GM12878 (cell line): Measurements from ENCODE around the gene ESYT3. TPM values are rescaled to one million over a fixed set of nuclear protein-coding genes. Genes with fewer than 3 reads are reported as not detected.
A peak's percentile ranks its signal among the peaks of the same experiment; 100 is the strongest.
"Not testable (repeated sequence)": the region's sequence is repeated elsewhere in the genome, so short reads cannot be mapped to it uniquely, and the experiment has no call there.

Experiments used
- ATAC-seq: fragments of 200-7000 bp; cut with Tn5 transposase; 3 replicates; pipeline ENCODE4 v1.9.1; 2020; ENCODE audit warnings: mild to moderate bottlenecking, moderate library complexity
- BruUV-seq: library from RNA; stranded (reverse); fragments of 400-500 nt; replicated peaks from 2 replicates; lab custom pipeline; 2021; lab: Mats Ljungman, UMichigan
- CTCF ChIA-PET: fragments of 300-600 bp; sonication (Branson Sonifier 250); formaldehyde crosslinking; extraction: SDS; loops from one replicate; lab custom pipeline; 2021; ENCODE audit warnings: inconsistent platforms; lab: Yijun Ruan, JAX
- POLR2A ChIA-PET: fragments of 350-600 bp; formaldehyde crosslinking; extraction: SDS; loops from one replicate; lab custom pipeline; 2021; ENCODE audit warnings: inconsistent platforms; lab: Charles Lee
- RAD21 ChIA-PET: fragments of 300-600 bp; sonication (Branson Sonifier 250); formaldehyde crosslinking; loops from one replicate; lab custom pipeline; 2023; ENCODE audit warnings: antibody characterized with exemption; ENCODE audit not compliant: unreplicated experiment; lab: Charles Lee
- SMC1A ChIA-PET: fragments of 300-600 bp; sonication (Branson Sonifier 250); formaldehyde crosslinking; loops from one replicate; lab custom pipeline; 2023; ENCODE audit not compliant: unreplicated experiment, uncharacterized antibody; lab: Charles Lee
- DNase-seq: peaks from one replicate; pipeline ENCODE4 v3.0.0-alpha.2; 2011; ENCODE audit warnings: low read depth, low spot score
- FAIRE-seq: peaks from 3 replicates; lab custom pipeline; 2011; peaks lifted over from hg19 to GRCh38; lab: Jason Lieb, UNC
- H2AFZ ChIP-seq: 2 replicates; pipeline ENCODE4 v1.6.0; 2011; ENCODE audit warnings: low read depth, low read length, control low read depth; ENCODE audit not compliant: control insufficient read depth
- H3K27ac ChIP-seq: 2 replicates; pipeline ENCODE4 v1.5.1; 2011; ENCODE audit warnings: control low read depth; ENCODE audit not compliant: control insufficient read depth, insufficient read depth
- H3K27me3 ChIP-seq, 2 experiments: replicated peaks in 1 of 2; 2 replicates each; pipeline versions ENCODE4 v1.6.0 to v1.6.1; 2011; ENCODE audit warnings: low read length in 1 of 2; ENCODE audit not compliant: control insufficient read depth in 2 of 2, insufficient read depth in 2 of 2
- H3K36me3 ChIP-seq, 2 experiments: 2 replicates each; pipeline ENCODE4 v1.5.1; 2011; ENCODE audit warnings: low read length in 1 of 2; ENCODE audit not compliant: control insufficient read depth in 2 of 2, insufficient read depth in 2 of 2
- H3K4me1 ChIP-seq: 2 replicates; pipeline ENCODE4 v1.6.1; 2011; ENCODE audit warnings: mild to moderate bottlenecking, low read length, moderate library complexity, mixed read lengths; ENCODE audit not compliant: control insufficient read depth, insufficient read depth
- H3K4me2 ChIP-seq: 2 replicates; pipeline ENCODE4 v1.6.0; 2011; ENCODE audit warnings: control low read depth; ENCODE audit not compliant: control insufficient read depth, insufficient read depth
- H3K4me3 ChIP-seq: fragments of 200-600 bp; sonication (generic); 2 replicates; pipeline ENCODE4 v1.5.1; 2016
- H3K79me2 ChIP-seq: 2 replicates; pipeline ENCODE4 v1.6.0; 2011; ENCODE audit warnings: low read length; ENCODE audit not compliant: control insufficient read depth, insufficient read depth
- H3K9ac ChIP-seq: 2 replicates; pipeline ENCODE4 v1.8.0; 2011; ENCODE audit warnings: low read length, control low read depth, mixed read lengths; ENCODE audit not compliant: control insufficient read depth, insufficient read depth
- H3K9me3 ChIP-seq: replicated peaks from 3 replicates; pipeline ENCODE4 v1.5.1; 2011; ENCODE audit warnings: mild to moderate bottlenecking, low read length; ENCODE audit not compliant: control insufficient read depth, insufficient read depth
- H4K20me1 ChIP-seq: 2 replicates; pipeline ENCODE4 v1.6.0; 2011; ENCODE audit not compliant: control insufficient read depth, insufficient read depth
- BCL11A ChIP-seq: IDR thresholded peaks from 2 replicates; pipeline ENCODE4 v1.6.1; 2011; ENCODE audit warnings: low read depth, low read length
- PKNOX1 ChIP-seq: fragments of 450-650 bp; IDR thresholded peaks from 2 replicates; pipeline ENCODE4 v1.6.1; 2016; ENCODE audit warnings: mild to moderate bottlenecking
- WGBS: methylation state at CpG from one replicate; pipeline ENCODE4 v1.1.6; 2016; ENCODE audit warnings: low lambda C conversion rate; ENCODE audit not compliant: insufficient replicate concordance, insufficient coverage; ENCODE audit errors: missing lambda C conversion rate; 5-methylcytosine and 5-hydroxymethylcytosine counted together
- in situ Hi-C: fragments of 300-500 bp; cut with MboI; formaldehyde crosslinking; loops from 9 replicates; pipeline ENCODE4 v1.14.3; 2018; ENCODE audit warnings: mixed read lengths
- intact Hi-C: fragments of 100-400 bp; cut with micrococcal nuclease; formaldehyde crosslinking; loops from one replicate; pipeline ENCODE4 v1.14.2; 2022; ENCODE audit not compliant: unreplicated experiment
- polyA plus RNA-seq, 11 experiments: library from polyadenylated mRNA; depleted of rRNA in 4 of 11; unstranded in 6 of 11; stranded (reverse) in 5 of 11; fragments of >200 nt; fragmentation: Nextera tagmentation in 4 of 11; fragmentation: Illumina TruSeq in 1 of 11; extraction: Ambion mirVana in 4 of 11; extraction: Trizol in 1 of 11; gene quantifications; 1 replicate in 1 of 11; 2 replicates in 10 of 11; pipeline versions ENCODE4 v1.2.1 to v1.2.3, GENCODE V29; 2011 to 2016; ENCODE audit warnings: inconsistent platforms in 2 of 11, missing spikeins in 2 of 11, low read depth in 1 of 11
- total RNA-seq, 4 experiments: library from RNA; depleted of rRNA in 3 of 4; stranded (reverse); fragments of >200 nt in 3 of 4; fragmentation: Illumina TruSeq in 1 of 4; extraction: Trizol in 1 of 4; gene quantifications; 2 replicates each; pipeline versions ENCODE4 v1.2.1 to v1.2.3, GENCODE V29; 2013 to 2021

ESYT3 gene
- total and polyA plus RNA-seq, 10 of the 15 experiments (the other 5 are each of a cell fraction or from before 2014, with no cell fraction given), result not detected

- ChIA-PET SMC1A (interaction anchor here (1.0 to 1.2 kb wide), 4 partner anchors 10 to 18 kb away, joined by 3 to 4 read pairs (median 3); no protein-coding TSS in a partner anchor), RAD21 (interaction anchor here (0.5 to 1.3 kb wide), 3 partner anchors 98 to 224 kb away, joined by 3 to 4 read pairs (median 3); partner anchors contain the start of gene CEP70), CTCF (interaction anchor here (0.6 to 1.2 kb wide), 4 partner anchors 78 to 440 kb away, joined by 3 read pairs; no protein-coding TSS in a partner anchor)
- H2AFZ ChIP-seq, BruUV-seq, H3K9ac ChIP-seq, H3K79me2 ChIP-seq, DNase-seq, intact Hi-C loops, H3K4me2 ChIP-seq, H3K36me3 ChIP-seq, H3K4me3 ChIP-seq, H3K4me1 ChIP-seq, FAIRE-seq, H3K27me3 ChIP-seq, POLR2A ChIA-PET, H3K9me3 ChIP-seq, ATAC-seq, in situ Hi-C loops, H3K27ac ChIP-seq, H4K20me1 ChIP-seq: not testable (repeated sequence)
- WGBS, result 38% methylated on average over 3 of the region's 3 CpGs
Observed at GRCh38 chr3:138495638-138496037, 61.2 kb downstream of the ESYT3 start.

GRCh38 chr3:138496436-138496835 lies 62.0 kb downstream of the ESYT3 start:
- no peak for TF ChIP-seq BCL11A
- TF ChIP-seq PKNOX1, result 0 out of 2 replicates have a peak, but pooled peaks have one; percentile 14
- DNase-seq, result no peak
- no peak overlapping the region for H3K27ac ChIP-seq
- BruUV-seq, result no TSS peak
- no peaks in the 10 kb centered on the region for H4K20me1 ChIP-seq
- ChIA-PET POLR2A (interaction anchor here (0.6 kb wide), 1 partner anchor 642 kb away, joined by 3 read pairs; no protein-coding TSS in a partner anchor), RAD21 (interaction anchor here (1.3 kb wide), 1 partner anchor 97 kb away, joined by 4 read pairs; the partner anchor contains the start of gene CEP70), SMC1A (interaction anchor here (1.0 to 1.2 kb wide), 4 partner anchors 9 to 18 kb away, joined by 3 to 4 read pairs (median 3); no protein-coding TSS in a partner anchor), CTCF (interaction anchor here (1.2 kb wide), 1 partner anchor 420 kb away, joined by 3 read pairs; no protein-coding TSS in a partner anchor)
- no peak overlapping the region for H3K9ac ChIP-seq
- H3K36me3 ChIP-seq, result no peaks in the 10 kb centered on the region
- no peak for FAIRE-seq
- no peak; the same call in 2 of the 3 replicates for ATAC-seq
- no peak overlapping the region for H3K4me2 ChIP-seq
- in situ Hi-C loops, result no loop called here
- H3K4me3 ChIP-seq, result no peak overlapping the region
- H3K27me3 ChIP-seq, result no peaks in the 10 kb centered on the region
- no peak overlapping the region for H2AFZ ChIP-seq
- intact Hi-C loops, result no loop called here
- 70% methylated on average over 2 of the region's 2 CpGs for WGBS
- H3K9me3 ChIP-seq, result no peaks in the 10 kb centered on the region
- H3K4me1 ChIP-seq, result no peaks in the 10 kb centered on the region
- no peaks in the 10 kb centered on the region for H3K79me2 ChIP-seq
